HEK293 (cell line): ENCODE measurements around the gene PRMT2.
A peak's percentile ranks its signal among the peaks of the same experiment; 100 is the strongest.

Experiments
- CTCF ChIA-PET: fragments of 350-600 bp; formaldehyde crosslinking; extraction: SDS; loops from one replicate; lab custom pipeline; 2021; ENCODE audit warnings: antibody characterized with exemption; lab: Yijun Ruan, JAX
- POLR2A ChIA-PET: fragments of 300-600 bp; formaldehyde crosslinking; extraction: SDS; loops from one replicate; lab custom pipeline; 2020; ENCODE audit warnings: antibody characterized with exemption, inconsistent platforms; lab: Yijun Ruan, JAX
- H3K27ac ChIP-seq: fragments of 200-500 bp; sonication (Bioruptor generic); 2 replicates; pipeline ENCODE4 v1.5.1; 2014; ENCODE audit warnings: low read depth, low read length, control low read depth, inconsistent platforms; ENCODE audit errors: extremely low read depth
- H3K36me3 ChIP-seq, 2 experiments: fragments of 200-500 bp in 1 of 2; sonication (Bioruptor generic) in 1 of 2; 1 replicate in 1 of 2; 2 replicates in 1 of 2; pipeline ENCODE4 v1.5.1; 2014 to 2017; ENCODE audit warnings: inconsistent platforms in 2 of 2, low read length in 2 of 2; ENCODE audit not compliant: control insufficient read depth in 2 of 2, insufficient read depth in 1 of 2
- H3K4me1 ChIP-seq: fragments of 200-500 bp; sonication (Bioruptor generic); 2 replicates; pipeline ENCODE4 v1.5.1; 2014; ENCODE audit warnings: mild to moderate bottlenecking, low read length, inconsistent platforms; ENCODE audit not compliant: control insufficient read depth, insufficient read depth
- H3K4me3 ChIP-seq: 2 replicates; pipeline ENCODE4 v1.5.1; 2011; ENCODE audit warnings: low read depth, mild to moderate bottlenecking, control low read depth, low read length, moderate library complexity
- H3K9me3 ChIP-seq: fragments of 200-500 bp; sonication (Bioruptor generic); 2 replicates; pipeline ENCODE4 v1.5.1; 2014; ENCODE audit warnings: low read depth, low read length, inconsistent platforms; ENCODE audit not compliant: control insufficient read depth, insufficient read depth
- EGR2 ChIP-seq: fragments of 450-650 bp; formaldehyde crosslinking; IDR thresholded peaks from 2 replicates; pipeline ENCODE4 v1.5.1; 2016; ENCODE audit warnings: low read depth, missing biosample characterization, missing genetic modification characterization
- GFI1B ChIP-seq: fragments of 450-650 bp; formaldehyde crosslinking; IDR thresholded peaks from 2 replicates; pipeline ENCODE4 v1.5.1; 2016; ENCODE audit warnings: missing biosample characterization, missing genetic modification characterization
- KLF1 ChIP-seq: fragments of 450-650 bp; formaldehyde crosslinking; IDR thresholded peaks from 2 replicates; pipeline ENCODE4 v1.5.1; 2016; ENCODE audit warnings: missing biosample characterization, missing genetic modification characterization
- MYNN ChIP-seq: fragments of 450-650 bp; formaldehyde crosslinking; IDR thresholded peaks from 2 replicates; pipeline ENCODE4 v1.5.1; 2016; ENCODE audit warnings: missing biosample characterization, missing genetic modification characterization, borderline replicate concordance
- SP2 ChIP-seq: fragments of 450-650 bp; formaldehyde crosslinking; IDR thresholded peaks from 2 replicates; pipeline ENCODE4 v1.5.1; 2016; ENCODE audit warnings: missing biosample characterization, missing genetic modification characterization
- TRIM28 ChIP-seq: IDR thresholded peaks from 2 replicates; pipeline ENCODE4 v1.6.1; 2011; ENCODE audit warnings: low read length, control low read depth, borderline replicate concordance
- ZBTB17 ChIP-seq: fragments of 450-650 bp; formaldehyde crosslinking; IDR thresholded peaks from 2 replicates; pipeline ENCODE4 v1.5.1; 2016; ENCODE audit warnings: missing biosample characterization, missing genetic modification characterization
- ZBTB8A ChIP-seq: fragments of 450-650 bp; formaldehyde crosslinking; IDR thresholded peaks from 2 replicates; pipeline ENCODE4 v1.5.1; 2016; ENCODE audit warnings: missing biosample characterization, missing genetic modification characterization
- ZNF132 ChIP-seq: fragments of 450-650 bp; formaldehyde crosslinking; IDR thresholded peaks from 2 replicates; pipeline ENCODE4 v1.5.1; 2017; ENCODE audit warnings: missing biosample characterization, missing genetic modification characterization, borderline replicate concordance
- ZNF169 ChIP-seq: fragments of 450-650 bp; formaldehyde crosslinking; IDR thresholded peaks from 2 replicates; pipeline ENCODE4 v1.5.1; 2016; ENCODE audit warnings: missing biosample characterization, missing genetic modification characterization
- ZNF175 ChIP-seq: fragments of 450-650 bp; formaldehyde crosslinking; IDR thresholded peaks from 2 replicates; pipeline ENCODE4 v1.5.1; 2016; ENCODE audit warnings: missing biosample characterization, missing genetic modification characterization
- ZNF549 ChIP-seq: fragments of 450-650 bp; IDR thresholded peaks from 2 replicates; pipeline ENCODE4 v1.5.1; 2018; ENCODE audit warnings: missing biosample characterization, missing genetic modification characterization, mild to moderate bottlenecking, inconsistent platforms, moderate library complexity
- ZNF600 ChIP-seq: fragments of 450-650 bp; formaldehyde crosslinking; IDR thresholded peaks from 2 replicates; pipeline ENCODE4 v1.5.1; 2016; ENCODE audit warnings: missing biosample characterization, missing genetic modification characterization
- ZSCAN16 ChIP-seq: fragments of 450-650 bp; formaldehyde crosslinking; IDR thresholded peaks from 2 replicates; pipeline ENCODE4 v1.5.1; 2016; ENCODE audit warnings: missing biosample characterization, missing genetic modification characterization
- TF ChIP-seq, protein P1 (sequence below): fragments of 450-650 bp; formaldehyde crosslinking; IDR thresholded peaks from 2 replicates; pipeline ENCODE4 v1.5.1; 2017; ENCODE audit warnings: missing biosample characterization, missing genetic modification characterization
- TF ChIP-seq, protein P2 (sequence below): fragments of 450-650 bp; formaldehyde crosslinking; IDR thresholded peaks from 2 replicates; pipeline ENCODE4 v1.5.1; 2016; ENCODE audit warnings: missing biosample characterization, missing genetic modification characterization
- TF ChIP-seq, protein P3 (sequence below): fragments of 450-650 bp; formaldehyde crosslinking; IDR thresholded peaks from 2 replicates; pipeline ENCODE4 v1.5.1; 2016; ENCODE audit warnings: missing biosample characterization, missing genetic modification characterization

The PRMT2 gene

DNA sequence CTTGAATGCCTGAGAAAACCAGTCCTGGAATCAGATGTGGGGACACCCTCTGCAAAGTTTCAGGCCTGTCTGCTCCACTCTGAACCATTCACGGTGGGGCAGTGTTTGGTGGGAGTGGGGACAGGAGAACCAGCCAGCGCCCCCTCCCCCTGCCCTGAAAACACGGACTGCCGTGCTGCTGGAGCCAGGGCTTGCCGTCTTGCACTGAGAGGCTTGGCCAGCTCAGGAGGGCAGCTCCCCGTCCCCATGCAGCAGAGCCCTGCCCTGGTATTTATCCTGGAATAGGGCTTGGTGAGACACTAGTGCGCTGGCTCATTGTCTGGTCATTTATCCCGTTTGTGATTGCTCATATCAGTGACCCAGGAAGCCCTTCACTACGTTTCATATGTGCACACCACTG lies 34.5 kb upstream of the PRMT2 start:
- H3K4me1 ChIP-seq = no peaks in the 10 kb centered on the region; the same call in 1 of the 2 replicates
- H3K36me3 ChIP-seq = no peaks in the 10 kb centered on the region
- CTCF ChIA-PET = no interaction called here
- no peak overlapping the region for H3K27ac ChIP-seq
- POLR2A ChIA-PET = interaction anchor here (1.9 kb wide), 1 partner anchor 35 kb away, joined by 4 read pairs; no protein-coding TSS in a partner anchor
- H3K9me3 ChIP-seq = no peaks in the 10 kb centered on the region
- no peak for TF ChIP-seq ZNF549 (tag by site-specific recombination)
- TF ChIP-seq, protein P1, sequence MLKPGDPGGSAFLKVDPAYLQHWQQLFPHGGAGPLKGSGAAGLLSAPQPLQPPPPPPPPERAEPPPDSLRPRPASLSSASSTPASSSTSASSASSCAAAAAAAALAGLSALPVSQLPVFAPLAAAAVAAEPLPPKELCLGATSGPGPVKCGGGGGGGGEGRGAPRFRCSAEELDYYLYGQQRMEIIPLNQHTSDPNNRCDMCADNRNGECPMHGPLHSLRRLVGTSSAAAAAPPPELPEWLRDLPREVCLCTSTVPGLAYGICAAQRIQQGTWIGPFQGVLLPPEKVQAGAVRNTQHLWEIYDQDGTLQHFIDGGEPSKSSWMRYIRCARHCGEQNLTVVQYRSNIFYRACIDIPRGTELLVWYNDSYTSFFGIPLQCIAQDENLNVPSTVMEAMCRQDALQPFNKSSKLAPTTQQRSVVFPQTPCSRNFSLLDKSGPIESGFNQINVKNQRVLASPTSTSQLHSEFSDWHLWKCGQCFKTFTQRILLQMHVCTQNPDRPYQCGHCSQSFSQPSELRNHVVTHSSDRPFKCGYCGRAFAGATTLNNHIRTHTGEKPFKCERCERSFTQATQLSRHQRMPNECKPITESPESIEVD (tag by site-specific recombination) = no peak
- no peak overlapping the region for H3K4me3 ChIP-seq

DNA sequence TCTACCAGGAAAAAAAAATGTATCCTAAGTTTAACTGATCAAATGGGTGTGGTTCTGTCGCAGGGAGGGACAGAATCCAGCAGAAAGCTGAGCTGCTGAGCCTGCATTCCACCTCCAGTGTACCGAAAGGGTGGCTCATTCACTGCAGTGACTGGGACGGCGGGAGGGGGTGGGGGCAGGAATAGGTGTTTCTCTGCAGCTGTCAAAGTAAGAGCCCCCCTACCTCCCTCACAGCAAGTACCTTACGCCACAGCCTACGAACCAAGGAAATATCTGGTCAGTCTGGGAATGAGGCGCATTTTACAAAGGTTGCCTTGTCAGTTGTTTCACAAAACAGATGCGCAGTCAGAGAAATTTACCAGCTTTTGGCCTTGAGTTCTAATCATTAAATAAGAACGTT lies 32.2 kb upstream of the PRMT2 start:
- no peak overlapping the region for H3K4me3 ChIP-seq
- peak; percentile 87 for TF ChIP-seq MYNN (tag by site-specific recombination)
- 0 out of 2 replicates have a peak, but pooled peaks have one; percentile 14 for TF ChIP-seq KLF1 (tag by site-specific recombination)
- TF ChIP-seq ZBTB8A (tag by site-specific recombination) = no peak
- TF ChIP-seq, all 188 proteins: peak for 2
- Histone ChIP-seq H3K4me1 (no peaks in the 10 kb centered on the region; the same call in 1 of the 2 replicates), H3K27ac (no peak overlapping the region), H3K9me3 (no peaks in the 10 kb centered on the region), H3K36me3 (no peaks in the 10 kb centered on the region)
- CTCF ChIA-PET = no interaction called here
- POLR2A ChIA-PET = no interaction called here

DNA sequence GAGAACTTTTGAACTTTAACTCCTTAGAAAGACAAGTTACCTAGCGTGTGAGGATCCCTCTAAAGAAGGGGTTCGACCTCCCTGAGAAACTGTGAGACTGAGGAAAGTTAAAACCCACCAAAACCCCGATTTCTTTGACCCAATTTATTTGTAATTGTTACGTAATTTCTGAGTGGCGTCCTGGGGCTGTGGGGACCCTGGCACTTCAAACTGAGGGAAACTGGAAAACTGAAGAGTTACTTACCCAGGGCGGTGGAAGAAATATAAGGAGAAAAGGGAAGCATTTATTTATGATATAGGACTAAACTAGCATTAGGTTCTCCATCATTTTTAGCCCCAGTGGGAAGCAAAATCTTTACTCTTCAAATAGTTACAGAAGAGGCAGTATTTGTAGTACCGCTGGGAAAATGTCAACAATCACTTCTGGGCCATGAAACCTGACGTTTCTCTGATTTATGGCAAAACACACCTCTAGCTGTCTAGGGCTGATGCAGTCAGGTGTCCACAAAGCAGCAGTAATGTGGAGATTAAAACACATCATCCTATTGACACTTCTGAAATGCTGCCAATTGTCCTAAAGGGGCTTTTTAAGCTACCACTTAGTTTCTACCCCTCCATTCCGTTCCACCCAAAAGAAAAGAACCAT lies 31.0 kb upstream of the PRMT2 start:
- Histone ChIP-seq H3K9me3 (no peaks in the 10 kb centered on the region), H3K4me3 (no peak overlapping the region), H3K4me1 (no peaks in the 10 kb centered on the region; the same call in 1 of the 2 replicates), H3K36me3 (no peaks in the 10 kb centered on the region), H3K27ac (no peak overlapping the region)
- ChIA-PET CTCF (interaction anchor here (1.5 kb wide), 1 partner anchor 35 kb away, joined by 4 read pairs; no protein-coding TSS in a partner anchor), POLR2A (no interaction called here)
- TF ChIP-seq GFI1B (tag by site-specific recombination) = peak; percentile 63
- no peak for TF ChIP-seq ZBTB17
- TF ChIP-seq ZNF175 = no peak

DNA sequence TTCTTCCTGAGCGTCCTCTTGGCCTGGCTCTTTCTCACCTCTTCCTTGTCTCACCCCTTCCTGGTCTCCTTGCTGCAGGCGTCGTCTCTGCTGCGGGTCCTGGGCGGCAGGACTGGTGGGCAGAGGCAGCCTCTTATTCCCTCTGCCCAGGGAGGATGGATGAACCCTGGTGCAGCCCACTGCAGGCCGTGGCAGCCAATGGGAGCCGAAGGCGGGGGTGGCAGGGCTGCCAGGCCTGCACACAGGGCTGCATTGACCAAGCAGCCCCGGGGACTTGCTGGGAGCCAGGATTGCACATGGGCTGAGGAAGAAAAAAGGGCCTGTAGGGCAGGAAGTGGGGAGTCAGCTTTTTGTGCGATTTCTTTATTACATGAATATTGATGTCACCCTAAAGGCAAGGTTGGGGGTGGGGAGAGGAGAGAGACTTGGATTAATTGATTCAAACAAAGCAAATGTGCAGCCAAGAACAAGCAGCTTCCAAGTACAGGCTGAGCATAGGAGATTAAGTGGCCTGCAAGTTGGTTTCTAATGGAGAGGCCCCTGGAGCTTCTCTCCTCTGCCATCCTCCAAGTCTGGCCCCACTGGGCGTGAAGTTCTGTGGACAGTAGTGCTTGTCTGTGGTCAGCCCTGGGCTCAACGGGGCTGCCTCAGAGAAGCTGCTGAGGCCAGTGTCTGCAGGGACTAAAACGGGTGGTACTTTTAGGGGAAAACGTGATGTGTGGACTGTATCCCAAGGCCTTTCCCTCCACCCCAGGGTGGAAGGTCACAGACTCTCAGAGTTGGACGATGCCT lies 30.3 kb upstream of the PRMT2 start, which contains the start of gene S100B:
TSS of gene S100B (minus strand) at position 108 of the 792 bp plus-strand sequence. CDS start 2,667 bp downstream, outside the sequence.
- ChIA-PET CTCF (interaction anchor here (0.9 to 1.5 kb wide), 2 partner anchors 35 to 142 kb away, joined by 4 to 5 read pairs; no protein-coding TSS in a partner anchor), POLR2A (no interaction called here)
- no peak within 1 kb of the TSS for H3K27ac ChIP-seq
- peak; percentile 63 for TF ChIP-seq ZBTB8A (tag by site-specific recombination)
- TF ChIP-seq ZBTB17 = peak; percentile 77
- TF ChIP-seq ZSCAN16 (tag by site-specific recombination) = no peak
- TF ChIP-seq TRIM28 = no peak
- no peak for TF ChIP-seq ZNF169 (tag by site-specific recombination)
- TF ChIP-seq, protein P2, sequence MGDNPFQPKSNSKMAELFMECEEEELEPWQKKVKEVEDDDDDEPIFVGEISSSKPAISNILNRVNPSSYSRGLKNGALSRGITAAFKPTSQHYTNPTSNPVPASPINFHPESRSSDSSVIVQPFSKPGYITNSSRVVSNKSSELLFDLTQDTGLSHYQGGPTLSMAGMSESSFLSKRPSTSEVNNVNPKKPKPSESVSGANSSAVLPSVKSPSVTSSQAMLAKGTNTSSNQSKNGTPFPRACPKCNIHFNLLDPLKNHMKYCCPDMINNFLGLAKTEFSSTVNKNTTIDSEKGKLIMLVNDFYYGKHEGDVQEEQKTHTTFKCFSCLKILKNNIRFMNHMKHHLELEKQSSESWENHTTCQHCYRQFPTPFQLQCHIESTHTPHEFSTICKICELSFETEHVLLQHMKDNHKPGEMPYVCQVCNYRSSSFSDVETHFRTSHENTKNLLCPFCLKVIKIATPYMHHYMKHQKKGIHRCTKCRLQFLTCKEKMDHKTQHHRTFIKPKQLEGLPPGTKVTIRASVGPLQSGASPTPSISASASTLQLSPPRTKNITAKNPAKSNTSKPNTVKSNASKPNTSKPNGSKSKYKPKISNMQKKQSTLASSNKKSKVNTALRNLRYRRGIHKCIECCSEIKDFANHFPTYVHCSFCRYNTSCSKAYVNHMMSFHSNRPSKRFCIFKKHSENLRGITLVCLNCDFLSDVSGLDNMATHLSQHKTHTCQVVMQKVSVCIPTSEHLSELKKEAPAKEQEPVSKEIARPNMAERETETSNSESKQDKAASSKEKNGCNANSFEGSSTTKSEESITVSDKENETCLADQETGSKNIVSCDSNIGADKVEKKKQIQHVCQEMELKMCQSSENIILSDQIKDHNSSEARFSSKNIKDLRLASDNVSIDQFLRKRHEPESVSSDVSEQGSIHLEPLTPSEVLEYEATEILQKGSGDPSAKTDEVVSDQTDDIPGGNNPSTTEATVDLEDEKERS (tag by site-specific recombination) = no peak
- no peak for TF ChIP-seq ZNF132 (tag by site-specific recombination)
- TF ChIP-seq ZNF600 (tag by site-specific recombination) = peak; percentile 61; the same call in 1 of the 2 replicates
- TF ChIP-seq, protein P3, sequence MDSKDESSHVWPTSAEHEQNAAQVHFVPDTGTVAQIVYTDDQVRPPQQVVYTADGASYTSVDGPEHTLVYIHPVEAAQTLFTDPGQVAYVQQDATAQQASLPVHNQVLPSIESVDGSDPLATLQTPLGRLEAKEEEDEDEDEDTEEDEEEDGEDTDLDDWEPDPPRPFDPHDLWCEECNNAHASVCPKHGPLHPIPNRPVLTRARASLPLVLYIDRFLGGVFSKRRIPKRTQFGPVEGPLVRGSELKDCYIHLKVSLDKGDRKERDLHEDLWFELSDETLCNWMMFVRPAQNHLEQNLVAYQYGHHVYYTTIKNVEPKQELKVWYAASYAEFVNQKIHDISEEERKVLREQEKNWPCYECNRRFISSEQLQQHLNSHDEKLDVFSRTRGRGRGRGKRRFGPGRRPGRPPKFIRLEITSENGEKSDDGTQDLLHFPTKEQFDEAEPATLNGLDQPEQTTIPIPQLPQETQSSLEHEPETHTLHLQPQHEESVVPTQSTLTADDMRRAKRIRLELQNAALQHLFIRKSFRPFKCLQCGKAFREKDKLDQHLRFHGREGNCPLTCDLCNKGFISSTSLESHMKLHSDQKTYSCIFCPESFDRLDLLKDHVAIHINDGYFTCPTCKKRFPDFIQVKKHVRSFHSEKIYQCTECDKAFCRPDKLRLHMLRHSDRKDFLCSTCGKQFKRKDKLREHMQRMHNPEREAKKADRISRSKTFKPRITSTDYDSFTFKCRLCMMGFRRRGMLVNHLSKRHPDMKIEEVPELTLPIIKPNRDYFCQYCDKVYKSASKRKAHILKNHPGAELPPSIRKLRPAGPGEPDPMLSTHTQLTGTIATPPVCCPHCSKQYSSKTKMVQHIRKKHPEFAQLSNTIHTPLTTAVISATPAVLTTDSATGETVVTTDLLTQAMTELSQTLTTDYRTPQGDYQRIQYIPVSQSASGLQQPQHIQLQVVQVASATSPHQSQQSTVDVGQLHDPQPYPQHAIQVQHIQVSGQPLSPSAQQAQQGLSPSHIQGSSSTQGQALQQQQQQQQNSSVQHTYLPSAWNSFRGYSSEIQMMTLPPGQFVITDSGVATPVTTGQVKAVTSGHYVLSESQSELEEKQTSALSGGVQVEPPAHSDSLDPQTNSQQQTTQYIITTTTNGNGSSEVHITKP (tag by site-specific recombination) = peak; percentile 75
- TF ChIP-seq EGR2 (tag by site-specific recombination) = peak; percentile 88
- TF ChIP-seq SP2 (tag by site-specific recombination) = peak; percentile 67

More for the DNA sequence above, 30.3 kb upstream of the PRMT2 start, which contains the start of gene S100B:
- Histone ChIP-seq H3K4me3 (no peak within 1 kb of the TSS), H3K36me3 (no peaks in the 10 kb centered on the region), H3K9me3 (no peaks in the 10 kb centered on the region), H3K4me1 (no peaks in the 10 kb centered on the region; the same call in 1 of the 2 replicates)
